PFSK-1 (cell line): Measurements from ENCODE around the gene NEBL.

ENCODE experiments used
- FOXP2 ChIP-seq: optimal IDR thresholded peaks from 2 replicates; pipeline ENCODE3; 2011; ENCODE audit warnings: borderline replicate concordance, control low read depth, inconsistent platforms; ENCODE audit not compliant: insufficient read depth; ENCODE audit errors: extremely low read length, extremely low read depth
- POLR2AphosphoS5 ChIP-seq: IDR thresholded peaks from 2 replicates; pipeline ENCODE4 v1.6.1; 2012; ENCODE audit warnings: low read depth, mild to moderate bottlenecking, control low read depth, low read length, moderate library complexity
- REST ChIP-seq, 2 experiments: IDR thresholded peaks; 2 replicates each; pipeline versions ENCODE4 v1.6.1 to v1.8.0; 2011 to 2012; ENCODE audit warnings: low read depth in 2 of 2, low read length in 2 of 2, control low read depth in 1 of 2, inconsistent platforms in 1 of 2, mild to moderate bottlenecking in 1 of 2, moderate library complexity in 1 of 2; ENCODE audit not compliant: insufficient read depth in 1 of 2
- TAF1 ChIP-seq: IDR thresholded peaks from 2 replicates; pipeline ENCODE4 v1.6.1; 2012; ENCODE audit warnings: low read length, control low read depth, borderline replicate concordance; ENCODE audit not compliant: insufficient read depth

- no peak for TF ChIP-seq POLR2AphosphoS5
- TF ChIP-seq TAF1 = no peak
- no peak for TF ChIP-seq REST (IDR thresholded peaks at IDR 0.05; ENCODE audit: insufficient read depth in 1 of 2, low read depth in 2 of 2, low read length in 2 of 2)
- TF ChIP-seq FOXP2 = no peak
Observed at GRCh38 chr10:20893297-20893696, 3.8 kb downstream of the NEBL start.
